Measurements from ENCODE around the gene ERGIC3.

GRCh38 chr20:35600176-35600992 is 58.5 kb downstream of the ERGIC3 start:
- TF ChIP-seq POLR2A (IDR thresholded peaks at IDR 0.05) = no peak
- TF ChIP-seq CTCF (IDR thresholded peaks at IDR 0.05) = no peak
